Left lung (tissue), 10 donors: ENCODE measurements around the gene MALSU1. TPM values are rescaled to one million over a fixed set of nuclear protein-coding genes. Genes with fewer than 3 reads are reported as not detected.

ENCODE experiments used
- ATAC-seq: fragments of 200-7000 bp; cut with Tn5 transposase; one replicate; pipeline ENCODE4 v1.9.1; 2020; ENCODE audit warnings: moderate library complexity
- DNase-seq, 4 donors: peaks; one replicate each; pipeline ENCODE4 v3.0.0-alpha.2; 2013 to 2020
- H3K27ac ChIP-seq, 2 donors: fragments of 200-600 bp; sonication (generic) in 1 of 2; one replicate each; pipeline versions ENCODE4 v1.5.0 to v1.8.0; 2020 to 2021
- H3K27me3 ChIP-seq, 2 donors: fragments of 200-600 bp; sonication (generic) in 1 of 2; one replicate each; pipeline versions ENCODE4 v1.5.0 to v1.8.0; 2020 to 2021
- H3K36me3 ChIP-seq, 2 donors: fragments of 200-600 bp; sonication (generic) in 1 of 2; one replicate each; pipeline versions ENCODE4 v1.5.0 to v1.8.0; 2020 to 2021
- H3K4me1 ChIP-seq, 2 donors: fragments of 200-600 bp; one replicate each; pipeline ENCODE4 v1.8.0; 2021
- H3K4me3 ChIP-seq, 2 donors: fragments of 200-600 bp; sonication (generic) in 1 of 2; one replicate each; pipeline versions ENCODE4 v1.5.0 to v1.8.0; 2020 to 2021; ENCODE audit warnings: mild to moderate bottlenecking in 1 of 2
- H3K9me3 ChIP-seq, 2 donors: fragments of 200-600 bp; sonication (generic) in 1 of 2; one replicate each; pipeline versions ENCODE4 v1.5.0 to v1.8.0; 2020 to 2021
- intact Hi-C, 2 donors: fragments of 100-400 bp; cut with DNase I; formaldehyde crosslinking; loops; one replicate each; pipeline versions ENCODE4 v1.11.2 to v1.14.2; 2022
- polyA plus RNA-seq, 6 donors: library from polyadenylated mRNA; unstranded; fragments of 120-200 nt; gene quantifications; one replicate each; pipeline ENCODE4 v1.2.1, GENCODE V29; 2013; ENCODE audit not compliant: insufficient read length in 6 of 6
- total RNA-seq, 2 donors: library from RNA; stranded (reverse); fragmentation: NEBNext Ultra II Directional; extraction: Animal tissue kit (Norgen Biotek cat#: 25700); gene quantifications; one replicate each; pipeline ENCODE4 v1.2.1, GENCODE V29; 2021
- TF ChIP-seq, protein P1 (sequence below), 2 donors: fragments of 200-600 bp; sonication (generic) in 1 of 2; IDR thresholded peaks; one replicate each; pipeline versions ENCODE4 v1.5.0 to v1.8.0; 2021; ENCODE audit warnings: antibody characterized with exemption in 2 of 2
- donor health status: DM: no; HTN: yes; CAD: no.
- donor health status: DM: no; HTN: no; CAD: no.

Gene MALSU1
- total and polyA plus RNA-seq, 8 donors, result 46.3 to 55.1 (median 48.3) TPM

DNA sequence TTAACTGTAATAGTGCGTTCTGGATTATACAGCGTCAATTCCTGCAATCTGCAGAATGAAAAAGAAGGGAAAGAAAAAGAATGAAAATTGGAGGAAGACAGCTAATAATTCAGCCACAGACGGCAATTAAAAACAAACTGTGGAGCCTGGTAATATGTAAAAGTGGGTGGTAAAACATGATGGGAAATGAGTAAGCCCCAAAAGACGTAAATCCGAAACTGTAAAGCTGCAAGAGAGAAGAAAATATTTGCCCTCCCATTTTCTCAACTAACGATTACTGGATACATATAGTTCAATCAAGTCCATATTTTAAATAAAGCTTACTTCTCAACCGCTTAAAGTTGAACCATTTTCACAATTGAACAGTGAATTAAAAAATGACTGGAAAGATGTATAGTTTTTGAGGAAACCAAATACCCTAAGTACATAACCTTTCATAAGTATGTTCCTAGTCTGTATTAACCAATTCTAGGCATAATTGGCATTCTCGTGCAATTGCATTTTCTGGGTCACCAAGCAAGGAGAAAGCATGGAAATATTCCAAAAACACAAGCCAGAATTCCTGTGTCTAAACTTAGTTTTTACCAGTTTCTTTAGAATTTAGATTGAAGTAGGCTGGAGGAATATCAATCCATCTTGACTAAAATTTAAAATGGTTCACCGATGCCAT is 44.8 kb downstream of the MALSU1 start:
- DNase-seq, result no peak

DNA sequence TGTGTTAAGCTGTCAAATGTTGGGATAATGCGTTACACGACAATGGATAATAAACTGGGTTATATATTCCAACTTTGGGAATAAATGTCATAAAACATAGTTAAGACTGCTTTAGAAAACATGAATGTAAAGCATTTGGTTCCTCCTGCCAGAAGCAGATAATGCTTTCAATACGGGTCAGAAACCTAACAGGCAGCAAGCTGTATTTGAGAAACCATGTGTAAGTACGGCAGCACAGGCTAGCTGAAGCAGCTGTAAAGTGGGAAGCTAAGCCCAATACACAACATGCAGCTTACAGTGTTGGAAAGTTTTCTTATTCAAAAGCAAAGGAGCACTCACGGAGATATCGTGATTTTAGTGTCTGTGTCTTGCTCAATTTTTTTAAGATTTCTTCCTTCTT is 46.5 kb downstream of the MALSU1 start:
- intact Hi-C loops, result no loop called here
- Histone ChIP-seq H3K27ac (no peak overlapping the region), H3K4me1 (peaks cover 0 to 20% of the 10 kb centered on the region in 2 donors), H3K9me3 (no peaks in the 10 kb centered on the region), H3K4me3 (peak overlapping the region in 1 of 2 donors; percentile 36), H3K27me3 (no peaks in the 10 kb centered on the region), H3K36me3 (no peaks in the 10 kb centered on the region)
- no peak for ATAC-seq
- TF ChIP-seq, protein P1, sequence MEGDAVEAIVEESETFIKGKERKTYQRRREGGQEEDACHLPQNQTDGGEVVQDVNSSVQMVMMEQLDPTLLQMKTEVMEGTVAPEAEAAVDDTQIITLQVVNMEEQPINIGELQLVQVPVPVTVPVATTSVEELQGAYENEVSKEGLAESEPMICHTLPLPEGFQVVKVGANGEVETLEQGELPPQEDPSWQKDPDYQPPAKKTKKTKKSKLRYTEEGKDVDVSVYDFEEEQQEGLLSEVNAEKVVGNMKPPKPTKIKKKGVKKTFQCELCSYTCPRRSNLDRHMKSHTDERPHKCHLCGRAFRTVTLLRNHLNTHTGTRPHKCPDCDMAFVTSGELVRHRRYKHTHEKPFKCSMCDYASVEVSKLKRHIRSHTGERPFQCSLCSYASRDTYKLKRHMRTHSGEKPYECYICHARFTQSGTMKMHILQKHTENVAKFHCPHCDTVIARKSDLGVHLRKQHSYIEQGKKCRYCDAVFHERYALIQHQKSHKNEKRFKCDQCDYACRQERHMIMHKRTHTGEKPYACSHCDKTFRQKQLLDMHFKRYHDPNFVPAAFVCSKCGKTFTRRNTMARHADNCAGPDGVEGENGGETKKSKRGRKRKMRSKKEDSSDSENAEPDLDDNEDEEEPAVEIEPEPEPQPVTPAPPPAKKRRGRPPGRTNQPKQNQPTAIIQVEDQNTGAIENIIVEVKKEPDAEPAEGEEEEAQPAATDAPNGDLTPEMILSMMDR (IDR thresholded peaks at IDR 0.05), result no peak
- no peak for DNase-seq

More for the DNA sequence above, 44.8 kb downstream of the MALSU1 start:
- Histone ChIP-seq H3K9me3 (no peaks in the 10 kb centered on the region), H3K27me3 (no peaks in the 10 kb centered on the region), H3K4me3 (no peak overlapping the region), H3K4me1 (peaks cover 0 to 20% of the 10 kb centered on the region in 2 donors), H3K36me3 (no peaks in the 10 kb centered on the region), H3K27ac (no peak overlapping the region)
- intact Hi-C loops, result no loop called here
- ATAC-seq, result no peak
- TF ChIP-seq, protein P1 (IDR thresholded peaks at IDR 0.05), result no peak

DNA sequence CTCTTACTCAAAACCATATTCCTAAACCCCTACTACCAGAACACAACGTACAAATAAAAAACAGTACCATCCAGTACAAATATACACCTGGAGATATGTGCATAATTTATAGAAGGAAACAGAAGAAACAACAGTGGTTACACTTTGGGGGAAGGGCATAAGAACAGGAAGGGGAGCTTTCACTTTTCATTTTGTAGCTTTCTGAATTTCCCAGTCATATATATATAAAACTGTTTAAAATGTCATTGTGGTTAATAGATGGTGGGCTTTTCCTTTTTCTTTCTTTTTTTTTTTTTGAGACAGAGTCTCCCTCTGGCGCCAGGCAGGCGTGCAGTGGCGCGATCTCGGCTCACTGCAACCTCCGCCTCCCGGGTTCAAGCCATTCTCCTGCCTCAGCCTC is 47.2 kb downstream of the MALSU1 start:
- H3K4me1 ChIP-seq, result peaks cover 0 to 20% of the 10 kb centered on the region in 2 donors
- intact Hi-C loops, result no loop called here
- H3K4me3 ChIP-seq, result peak overlapping the region in 1 of 2 donors; percentile 36
- TF ChIP-seq, protein P1 (IDR thresholded peaks at IDR 0.05), result no peak
- H3K27me3 ChIP-seq, result no peaks in the 10 kb centered on the region
- peak overlapping the region in 1 of 2 donors; percentile 53 for H3K27ac ChIP-seq
- DNase-seq (no peak), ATAC-seq (no peak)
- H3K36me3 ChIP-seq, result no peaks in the 10 kb centered on the region
- no peaks in the 10 kb centered on the region for H3K9me3 ChIP-seq

DNA sequence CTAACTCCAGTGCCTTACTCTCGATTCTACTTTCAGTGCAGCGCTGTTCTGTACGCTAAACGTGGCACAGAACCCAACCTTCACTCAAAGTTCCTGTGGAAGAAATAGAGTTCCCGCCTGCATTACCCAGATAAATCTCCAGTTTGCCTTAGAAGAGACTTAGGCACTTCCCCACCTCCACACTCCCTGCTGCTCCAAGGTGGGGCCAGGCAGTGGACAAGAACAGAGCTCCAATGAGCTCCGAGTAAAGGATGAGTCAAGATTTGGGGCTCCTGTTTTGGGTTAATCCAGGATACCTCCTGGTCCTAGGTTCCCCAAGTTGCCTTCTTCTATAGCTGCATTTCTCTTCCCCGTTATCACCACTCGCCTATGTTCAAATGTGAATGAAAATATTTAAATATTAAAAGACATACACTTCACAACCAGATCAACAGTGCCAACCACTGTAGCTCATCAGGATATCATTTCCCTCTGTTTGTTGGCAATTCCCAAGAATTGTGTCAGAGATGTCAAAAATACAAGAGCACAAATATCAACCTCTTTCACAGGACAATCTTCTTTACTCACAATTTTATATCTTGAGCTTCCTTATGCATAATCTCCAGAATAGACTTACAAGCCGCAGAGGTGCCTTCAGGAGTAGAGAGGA is 48.0 kb downstream of the MALSU1 start:
- TF ChIP-seq, protein P1 (IDR thresholded peaks at IDR 0.05), result no peak
- intact Hi-C loops, result no loop called here
- Histone ChIP-seq H3K9me3 (no peaks in the 10 kb centered on the region), H3K27ac (peak overlapping the region; percentile 17 to 53), H3K4me3 (peak overlapping the region in 1 of 2 donors; percentile 36), H3K27me3 (no peaks in the 10 kb centered on the region), H3K4me1 (peaks cover 0 to 20% of the 10 kb centered on the region in 2 donors), H3K36me3 (no peaks in the 10 kb centered on the region)
- no peak for DNase-seq
- ATAC-seq, result peak; percentile 22

DNA sequence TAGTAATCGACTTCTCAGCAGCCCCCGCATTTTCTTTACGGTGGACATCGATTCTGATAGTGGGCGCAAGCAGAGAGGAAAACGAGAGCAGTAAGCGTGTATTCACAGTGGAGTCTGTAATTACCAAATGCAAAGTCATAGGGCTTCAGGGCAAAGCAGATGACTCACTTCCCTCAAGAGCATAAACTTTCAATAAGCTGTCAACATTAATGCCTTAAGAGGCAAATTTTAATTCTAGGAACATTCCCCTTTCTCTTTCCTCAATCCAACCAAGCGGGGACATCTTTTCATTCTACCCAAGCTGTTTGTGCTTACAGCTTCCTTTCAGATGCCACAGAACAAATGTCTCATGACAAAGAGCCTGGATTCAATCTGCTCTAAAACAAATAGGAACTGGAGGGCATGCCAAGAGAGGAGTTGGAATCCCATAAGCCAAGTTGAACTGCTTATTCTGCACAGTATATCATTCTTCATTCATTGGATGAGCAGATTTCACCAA is 48.6 kb downstream of the MALSU1 start:
- ATAC-seq, result peak; percentile 79
- Histone ChIP-seq H3K4me3 (peak overlapping the region in 1 of 2 donors; percentile 36), H3K4me1 (peaks cover 0 to 20% of the 10 kb centered on the region in 2 donors), H3K36me3 (no peaks in the 10 kb centered on the region), H3K27ac (peak overlapping the region; percentile 17 to 53), H3K27me3 (no peaks in the 10 kb centered on the region), H3K9me3 (no peaks in the 10 kb centered on the region)
- no peak for DNase-seq
- TF ChIP-seq, protein P1 (IDR thresholded peaks at IDR 0.05), result no peak
- intact Hi-C loops, result no loop called here
